Choroid plexus epithelial cell (primary cell): ENCODE data around the gene LSR.

Experiments used
- DNase-seq: peaks from one replicate; pipeline ENCODE4 v3.0.0-alpha.2; 2010; ENCODE audit warnings: low read depth
- H3K4me3 ChIP-seq: 2 replicates; pipeline ENCODE4 v1.5.1; 2011; ENCODE audit warnings: low read depth, mild to moderate bottlenecking, control low read depth, low read length, moderate library complexity
- CTCF ChIP-seq: conservative IDR thresholded peaks from 2 replicates; pipeline ENCODE4 v1.5.1; 2011; ENCODE audit warnings: low read depth, mild to moderate bottlenecking, control low read depth, inconsistent platforms, low read length, moderate library complexity

Gene LSR

GRCh38 chr19:35296644-35297514 lies 48.1 kb downstream of the LSR start:
- no peak for TF ChIP-seq CTCF
- DNase-seq, result no peak

DNA sequence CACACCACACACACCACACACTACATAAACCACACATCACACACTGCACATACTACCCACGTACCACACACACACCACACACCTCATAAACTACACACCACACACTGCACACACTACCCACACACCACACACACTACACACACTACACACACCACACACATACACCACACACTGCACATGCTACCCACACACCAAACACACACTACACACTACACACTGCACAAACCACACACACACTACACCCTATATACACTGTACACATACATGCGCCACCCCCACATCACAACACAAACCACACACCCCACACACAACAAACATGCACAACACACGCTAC lies 48.7 kb downstream of the LSR start:
- no peak overlapping the region for H3K4me3 ChIP-seq
- no peak for TF ChIP-seq CTCF
- DNase-seq, result no peak

More at GRCh38 chr19:35296644-35297514, 48.1 kb downstream of the LSR start:
- no peak overlapping the region for H3K4me3 ChIP-seq

DNA sequence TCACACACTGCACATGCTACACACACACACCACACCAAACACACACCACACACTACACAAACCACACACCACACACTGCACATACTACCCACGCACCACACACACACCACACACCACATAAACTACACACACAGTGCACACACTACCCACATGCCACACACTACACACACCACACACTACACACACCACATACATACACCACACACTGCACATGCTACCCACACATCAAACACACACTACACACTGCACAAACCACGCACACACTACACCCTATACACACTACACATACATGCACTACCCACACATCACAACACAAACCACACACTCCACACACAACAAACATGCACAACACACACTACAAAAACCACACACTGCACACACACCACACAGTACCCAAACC lies 49.1 kb downstream of the LSR start:
- no peak overlapping the region for H3K4me3 ChIP-seq
- TF ChIP-seq CTCF, result no peak
- DNase-seq, result no peak

- no peak for TF ChIP-seq CTCF
- no peak overlapping the region for H3K4me3 ChIP-seq
- no peak for DNase-seq
These were observed 49.8 kb downstream of the LSR start for GRCh38 chr19:35298561-35298972.

GRCh38 chr19:35299523-35300338 lies 50.9 kb downstream of the LSR start:
- no peak overlapping the region for H3K4me3 ChIP-seq
- no peak for DNase-seq
- TF ChIP-seq CTCF, result no peak

GRCh38 chr19:35300339-35300649 lies 51.5 kb downstream of the LSR start:
- H3K4me3 ChIP-seq, result no peak overlapping the region
- no peak for DNase-seq
- no peak for TF ChIP-seq CTCF
